Heart left ventricle (tissue), 13 donors: ENCODE measurements around the gene IFT74.

ENCODE experiments used
- CTCF ChIP-seq, 12 donors: fragments of 200-600 bp; sonication (generic) in 4 of 12; IDR thresholded peaks; one replicate each; pipeline versions ENCODE4 v1.5.0 to v1.8.0; 2018 to 2022; ENCODE audit warnings: antibody characterized with exemption in 12 of 12, mild to moderate bottlenecking in 5 of 12
- POLR2A ChIP-seq, 2 donors: fragments of 450-650 bp; IDR thresholded peaks; one replicate each; pipeline ENCODE4 v1.6.1; 2017; ENCODE audit warnings: antibody characterized with exemption in 2 of 2, mild to moderate bottlenecking in 2 of 2, moderate library complexity in 2 of 2
- donor health status: ischemic (EF 13 %, LVEDD 7.1; RV severe dilation, severe dysfunction).
- donor health status: DM: no; HTN: yes; CAD: no.
- donor health status: DM: no; HTN: no; CAD: no.
- donor health status: ischemic (EF 25% LVEDD 6.9; RV normal size, moderate dysfunction).
- donor health status: ischemic (EF 25% LVEDD 5.7; RV mildly dilated, moderate dysfunction).
- donor health status: ischemic (EF 35%, LVEDD 5.7; RV mildly dilated, moderate dysfunction).
- donor health status: nonischemic (EF 11% LVEDD 7.7; RV severe dilation, severe dysfunction).
- donor health status: DM: yes; HTN: yes; CAD: no.
- donor health status: PGD.
- donor health status: ischemic (EF 29% LVEDD 5.4; RV normal size, mild dysfunction).
- donor health status: nonischemic (EF 23%, LVEDD 6.1; RV moderate dilation, normal function).

- TF ChIP-seq POLR2A (IDR thresholded peaks at IDR 0.05), result peak in 1 of 2 donors; percentile 54
- TF ChIP-seq CTCF (IDR thresholded peaks at IDR 0.05), result peak in 3 of 12 donors; percentile 12 to 28 (median 19)
Observed at GRCh38 chr9:26946753-26947727, 9.2 kb upstream of the IFT74 start, which contains the start of gene PLAA.
